Thymus (tissue), 11 donors: Measurements from ENCODE around the gene FAM131C. TPM values are rescaled to one million over a fixed set of nuclear protein-coding genes. Genes with fewer than 3 reads are reported as not detected.
"Not testable (repeated sequence)": the region's sequence is repeated elsewhere in the genome, so short reads cannot be mapped to it uniquely, and the experiment has no call there.

Experiments
- DNase-seq, 9 donors: peaks; one replicate each; pipeline ENCODE4 v3.0.0-alpha.2; 2013; ENCODE audit warnings: low spot score in 9 of 9, low read depth in 6 of 9, missing footprints in 1 of 9
- H3K27ac ChIP-seq, 2 donors: one replicate each; pipeline ENCODE4 v1.5.1; 2013; ENCODE audit warnings: control low read depth in 1 of 2, low read depth in 1 of 2, low read length in 1 of 2, mild to moderate bottlenecking in 1 of 2, moderate library complexity in 1 of 2
- H3K27me3 ChIP-seq, 2 donors: one replicate each; pipeline ENCODE4 v1.5.1; 2013; ENCODE audit warnings: low read length in 1 of 2; ENCODE audit not compliant: control insufficient read depth in 2 of 2, insufficient read depth in 1 of 2
- H3K36me3 ChIP-seq, 2 donors: one replicate each; pipeline ENCODE4 v1.5.1; 2013; ENCODE audit warnings: low read length in 1 of 2, mild to moderate bottlenecking in 1 of 2, moderate library complexity in 1 of 2; ENCODE audit not compliant: control insufficient read depth in 2 of 2, insufficient read depth in 2 of 2
- H3K4me1 ChIP-seq, 2 donors: one replicate each; pipeline ENCODE4 v1.5.1; 2013; ENCODE audit warnings: low read length in 2 of 2; ENCODE audit not compliant: control insufficient read depth in 2 of 2, insufficient read depth in 2 of 2
- H3K4me3 ChIP-seq, 2 donors: one replicate each; pipeline ENCODE4 v1.5.1; 2013; ENCODE audit warnings: low read length in 2 of 2, control low read depth in 1 of 2, mild to moderate bottlenecking in 1 of 2
- H3K9me3 ChIP-seq, 2 donors: one replicate each; pipeline ENCODE4 v1.5.1; 2013; ENCODE audit warnings: low read length in 1 of 2, mild to moderate bottlenecking in 1 of 2; ENCODE audit not compliant: control insufficient read depth in 2 of 2, insufficient read depth in 1 of 2
- WGBS: extraction: QIAGEN DNeasy Blood & Tissue Kit; methylation state at CpG from one replicate; pipeline ENCODE4 v1.1.7; 2013; 5-methylcytosine and 5-hydroxymethylcytosine counted together
- polyA plus RNA-seq: library from polyadenylated mRNA; stranded (reverse); fragments of 200-250 nt; gene quantifications from one replicate; pipeline ENCODE4 v1.2.3, GENCODE V29; 2013
- total RNA-seq: library from RNA; stranded (reverse); fragments of 120-200 nt; gene quantifications from one replicate; pipeline ENCODE4 v1.2.4, GENCODE V29; 2013
- donor health status: healthy.

The FAM131C gene
- total and polyA plus RNA-seq, 2 donors = 0.05 to 0.96 TPM

- no peak for DNase-seq
- H3K4me3 ChIP-seq = no peak overlapping the region
- H3K36me3 ChIP-seq = no peaks in the 10 kb centered on the region
- WGBS = 93% methylated on average over 7 of the region's 7 CpGs
- H3K27ac ChIP-seq = no peak overlapping the region
- H3K27me3 ChIP-seq = peaks cover 0 to 36% of the 10 kb centered on the region in 2 donors
- no peaks in the 10 kb centered on the region for H3K9me3 ChIP-seq
- H3K4me1 ChIP-seq = peaks cover 5 to 10% of the 10 kb centered on the region in 2 donors
Measured at GRCh38 chr1:16050328-16050727, 23.1 kb downstream of the FAM131C start.

- Histone ChIP-seq H3K9me3 (no peaks in the 10 kb centered on the region), H3K4me1 (peaks cover 5 to 7% of the 10 kb centered on the region in 2 donors), H3K4me3 (peak overlapping the region in 1 of 2 donors; percentile 36), H3K36me3 (no peaks in the 10 kb centered on the region), H3K27me3 (peaks cover 0 to 36% of the 10 kb centered on the region in 2 donors), H3K27ac (no peak overlapping the region)
- WGBS = 3% methylated on average over 25 of the region's 25 CpGs
- peak; percentile 29 to 78 (median 61) for DNase-seq
Measured at GRCh38 chr1:16048573-16049189, 24.8 kb downstream of the FAM131C start.

GRCh38 chr1:16047791-16048475, 25.5 kb downstream of the FAM131C start:
- H3K9me3 ChIP-seq = no peaks in the 10 kb centered on the region
- no peak for DNase-seq
- 79% methylated on average over 19 of the region's 19 CpGs for WGBS
- peaks cover 5 to 7% of the 10 kb centered on the region in 2 donors for H3K4me1 ChIP-seq
- no peak overlapping the region for H3K4me3 ChIP-seq
- H3K36me3 ChIP-seq = no peaks in the 10 kb centered on the region
- H3K27ac ChIP-seq = no peak overlapping the region
- H3K27me3 ChIP-seq = peaks cover 0 to 36% of the 10 kb centered on the region in 2 donors

GRCh38 chr1:16046842-16047241, 26.6 kb downstream of the FAM131C start:
- no peak for DNase-seq
- H3K4me3 ChIP-seq = no peak overlapping the region
- H3K9me3 ChIP-seq = no peaks in the 10 kb centered on the region
- no peaks in the 10 kb centered on the region for H3K36me3 ChIP-seq
- no peak overlapping the region for H3K27ac ChIP-seq
- WGBS = 89% methylated on average over 7 of the region's 7 CpGs
- peaks cover 0 to 38% of the 10 kb centered on the region in 2 donors for H3K27me3 ChIP-seq
- H3K4me1 ChIP-seq = peaks cover 5 to 7% of the 10 kb centered on the region in 2 donors

- Histone ChIP-seq H3K27me3 (peaks cover 0 to 26% of the 10 kb centered on the region in 2 donors), H3K4me1 (peaks cover 4 to 5% of the 10 kb centered on the region in 2 donors), H3K36me3 (no peaks in the 10 kb centered on the region), H3K9me3 (no peaks in the 10 kb centered on the region), H3K27ac (no peak overlapping the region), H3K4me3 (no peak overlapping the region)
- DNase-seq = no peak
- WGBS = 95% methylated on average over 5 of the region's 5 CpGs
Measured at GRCh38 chr1:16043950-16044349, 29.5 kb downstream of the FAM131C start.

- Histone ChIP-seq H3K9me3 (no peaks in the 10 kb centered on the region), H3K27me3 (peaks cover 0 to 22% of the 10 kb centered on the region in 2 donors), H3K27ac (no peak within 1 kb of the TSS), H3K4me3 (no peak within 1 kb of the TSS), H3K36me3 (no peaks in the 10 kb centered on the region), H3K4me1 (peaks cover under 1% of the 10 kb centered on the region in 2 donors)
- DNase-seq = no peak
- WGBS = 88% methylated on average over 7 of the region's 7 CpGs
Measured at GRCh38 chr1:16043521-16043920, 29.9 kb downstream of the FAM131C start, which contains the start of gene CLCNKB. CLCNKB (plus strand) TSS chr1:16043782; CDS start chr1:16044493, 711 bp downstream.

GRCh38 chr1:16042654-16043053, 30.8 kb downstream of the FAM131C start:
- peaks cover 0 to 15% of the 10 kb centered on the region in 2 donors for H3K27me3 ChIP-seq
- H3K27ac ChIP-seq, H3K4me3 ChIP-seq, H3K9me3 ChIP-seq, H3K4me1 ChIP-seq, DNase-seq, H3K36me3 ChIP-seq: not testable (repeated sequence)
- 87% methylated on average over 9 of the region's 9 CpGs for WGBS

- Histone ChIP-seq H3K27me3 (peaks cover 0 to 11% of the 10 kb centered on the region in 2 donors), H3K9me3 (no peaks in the 10 kb centered on the region), H3K4me1 (no peaks in the 10 kb centered on the region), H3K27ac (no peak overlapping the region), H3K36me3 (no peaks in the 10 kb centered on the region), H3K4me3 (no peak overlapping the region)
- no peak for DNase-seq
- 93% methylated on average over 9 of the region's 9 CpGs for WGBS
Measured at GRCh38 chr1:16042096-16042495, 31.4 kb downstream of the FAM131C start.

GRCh38 chr1:16041200-16041599, 32.3 kb downstream of the FAM131C start:
- 92% methylated on average over 8 of the region's 8 CpGs for WGBS

More at GRCh38 chr1:16041200-16041599, 32.3 kb downstream of the FAM131C start:
- Histone ChIP-seq H3K27me3 (peaks cover 0 to 6% of the 10 kb centered on the region in 2 donors), H3K27ac (no peak overlapping the region), H3K4me3 (no peak overlapping the region), H3K9me3 (no peaks in the 10 kb centered on the region), H3K36me3 (no peaks in the 10 kb centered on the region), H3K4me1 (no peaks in the 10 kb centered on the region)
- no peak for DNase-seq
